ENCODE measurements around the gene IER5L. TPM values are rescaled to one million over a fixed set of nuclear protein-coding genes. Genes with fewer than 3 reads are reported as not detected.

IER5L gene
- total RNA-seq, 2 donors from 2014 or later, result 6.8 to 8.1 TPM

DNA sequence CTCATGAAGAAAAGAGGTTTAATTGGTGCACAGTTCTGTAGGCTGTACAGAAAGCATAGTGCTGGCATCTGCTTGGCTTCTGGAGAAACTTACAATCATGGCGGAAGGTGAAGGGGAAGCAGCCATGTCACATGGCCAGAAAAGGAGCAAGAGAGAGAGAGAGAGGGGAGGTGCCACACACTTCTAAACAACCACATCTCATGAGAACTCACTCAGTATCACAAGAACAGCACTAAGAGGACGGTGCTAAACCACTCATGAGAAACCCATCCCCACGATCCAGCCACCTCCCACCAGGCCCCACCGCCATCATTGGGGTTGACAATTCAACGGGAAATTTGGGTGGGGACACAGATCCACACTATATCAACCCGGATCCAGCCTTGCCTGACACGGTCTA lies 28.8 kb upstream of the IER5L start:
- Histone ChIP-seq H3K27ac (ENCODE audit: low read depth, low read length) (no peak overlapping the region), H3K9me3 (ENCODE audit: control insufficient read depth, low read length) (no peaks in the 10 kb centered on the region), H3K4me1 (ENCODE audit: control insufficient read depth, insufficient read depth, low read length) (no peaks in the 10 kb centered on the region), H3K9ac (ENCODE audit: extremely low read depth, low read length, poor library complexity, severe bottlenecking) (no peak overlapping the region), H3K36me3 (ENCODE audit: control insufficient read depth, insufficient read depth, low read length) (no peaks in the 10 kb centered on the region), H3K4me3 (ENCODE audit: low read length) (no peak overlapping the region), H3K27me3 (ENCODE audit: control insufficient read depth, insufficient read depth, low read length, poor library complexity, severe bottlenecking) (no peaks in the 10 kb centered on the region)
- WGBS, 2 experiments (ENCODE audit: insufficient coverage in 1 of 2, insufficient read length in 1 of 2), result 80 to 84% methylated on average over 4 to 7 of the region's 7 CpGs
- Mint-ChIP-seq H3K4me1 (peaks cover 21% of the 10 kb centered on the region), H3K27me3 (ENCODE audit: insufficient read depth) (peaks cover 6% of the 10 kb centered on the region), H3K4me3 (no peak overlapping the region), H3K36me3 (ENCODE audit: low read depth) (no peaks in the 10 kb centered on the region), H3K9me3 (no peaks in the 10 kb centered on the region), H3K27ac (no peak overlapping the region)
- TF ChIP-seq, protein P1, sequence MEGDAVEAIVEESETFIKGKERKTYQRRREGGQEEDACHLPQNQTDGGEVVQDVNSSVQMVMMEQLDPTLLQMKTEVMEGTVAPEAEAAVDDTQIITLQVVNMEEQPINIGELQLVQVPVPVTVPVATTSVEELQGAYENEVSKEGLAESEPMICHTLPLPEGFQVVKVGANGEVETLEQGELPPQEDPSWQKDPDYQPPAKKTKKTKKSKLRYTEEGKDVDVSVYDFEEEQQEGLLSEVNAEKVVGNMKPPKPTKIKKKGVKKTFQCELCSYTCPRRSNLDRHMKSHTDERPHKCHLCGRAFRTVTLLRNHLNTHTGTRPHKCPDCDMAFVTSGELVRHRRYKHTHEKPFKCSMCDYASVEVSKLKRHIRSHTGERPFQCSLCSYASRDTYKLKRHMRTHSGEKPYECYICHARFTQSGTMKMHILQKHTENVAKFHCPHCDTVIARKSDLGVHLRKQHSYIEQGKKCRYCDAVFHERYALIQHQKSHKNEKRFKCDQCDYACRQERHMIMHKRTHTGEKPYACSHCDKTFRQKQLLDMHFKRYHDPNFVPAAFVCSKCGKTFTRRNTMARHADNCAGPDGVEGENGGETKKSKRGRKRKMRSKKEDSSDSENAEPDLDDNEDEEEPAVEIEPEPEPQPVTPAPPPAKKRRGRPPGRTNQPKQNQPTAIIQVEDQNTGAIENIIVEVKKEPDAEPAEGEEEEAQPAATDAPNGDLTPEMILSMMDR (conservative IDR thresholded peaks at IDR 0.05), result no peak
- DNase-seq, result no peak

DNA sequence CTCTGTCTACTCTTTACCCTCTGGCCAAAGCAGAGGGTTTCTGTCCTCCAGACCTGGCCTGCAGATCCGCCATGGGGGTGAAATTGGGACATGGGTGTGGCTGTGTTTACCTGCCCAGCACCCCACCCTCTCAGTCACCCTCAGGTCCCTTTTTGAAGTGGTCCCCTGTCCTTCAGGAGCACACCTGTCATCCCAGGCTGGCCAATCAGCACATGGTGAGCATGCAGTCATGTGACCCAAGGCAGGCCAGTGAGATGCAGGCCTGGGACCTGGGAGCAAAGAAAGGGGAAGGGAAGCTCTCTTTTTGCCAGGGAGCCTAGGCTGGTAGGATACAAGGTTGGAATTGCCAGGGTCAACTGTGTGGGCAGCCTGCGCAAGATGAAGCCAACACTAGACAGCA lies 28.3 kb upstream of the IER5L start:
- Histone ChIP-seq H3K9me3 (ENCODE audit: control insufficient read depth, low read length) (no peaks in the 10 kb centered on the region), H3K36me3 (ENCODE audit: control insufficient read depth, insufficient read depth, low read length) (no peaks in the 10 kb centered on the region), H3K27me3 (ENCODE audit: control insufficient read depth, insufficient read depth, low read length, poor library complexity, severe bottlenecking) (no peaks in the 10 kb centered on the region), H3K4me3 (ENCODE audit: low read length) (no peak overlapping the region), H3K9ac (ENCODE audit: extremely low read depth, low read length, poor library complexity, severe bottlenecking) (no peak overlapping the region), H3K4me1 (ENCODE audit: control insufficient read depth, insufficient read depth, low read length) (no peaks in the 10 kb centered on the region), H3K27ac (ENCODE audit: low read depth, low read length) (no peak overlapping the region)
- TF ChIP-seq, protein P1 (conservative IDR thresholded peaks at IDR 0.05), result no peak
- Mint-ChIP-seq H3K4me1 (peaks cover 18% of the 10 kb centered on the region), H3K4me3 (no peak overlapping the region), H3K9me3 (no peaks in the 10 kb centered on the region), H3K36me3 (ENCODE audit: low read depth) (no peaks in the 10 kb centered on the region), H3K27me3 (ENCODE audit: insufficient read depth) (peaks cover 6% of the 10 kb centered on the region), H3K27ac (no peak overlapping the region)
- no peak for DNase-seq
- WGBS, 2 experiments (ENCODE audit: insufficient coverage in 1 of 2, insufficient read length in 1 of 2), result 63 to 86% methylated on average over 1 to 2 of the region's 2 CpGs

DNA sequence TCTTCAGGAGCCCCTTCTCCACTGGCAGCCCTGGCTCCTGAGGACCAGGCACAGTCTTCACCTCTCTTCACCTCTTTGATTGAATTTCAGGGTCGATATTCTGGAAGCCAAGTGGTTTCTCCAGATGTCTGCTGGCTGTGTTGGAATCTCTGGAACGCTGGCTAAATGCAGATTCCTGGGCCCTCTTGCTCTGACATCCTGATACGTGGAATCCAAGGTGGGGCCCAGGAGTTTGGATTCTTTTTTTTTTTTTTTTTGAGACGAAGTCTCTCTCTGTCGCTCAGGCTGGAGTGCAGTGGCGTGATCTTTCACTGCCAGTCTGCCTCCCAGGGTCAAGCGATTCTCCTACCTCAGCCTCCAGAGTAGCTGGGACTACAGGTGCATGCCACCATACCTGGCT lies 26.8 kb upstream of the IER5L start:
- Histone ChIP-seq H3K9ac (ENCODE audit: extremely low read depth, low read length, poor library complexity, severe bottlenecking) (no peak overlapping the region), H3K4me1 (ENCODE audit: control insufficient read depth, insufficient read depth, low read length) (no peaks in the 10 kb centered on the region), H3K36me3 (ENCODE audit: control insufficient read depth, insufficient read depth, low read length) (no peaks in the 10 kb centered on the region), H3K27me3 (ENCODE audit: control insufficient read depth, insufficient read depth, low read length, poor library complexity, severe bottlenecking) (no peaks in the 10 kb centered on the region), H3K9me3 (ENCODE audit: control insufficient read depth, low read length) (no peaks in the 10 kb centered on the region), H3K27ac (ENCODE audit: low read depth, low read length) (no peak overlapping the region), H3K4me3 (ENCODE audit: low read length) (no peak overlapping the region)
- H3K27me3 Mint-ChIP-seq (ENCODE audit: insufficient read depth), result peaks cover 7% of the 10 kb centered on the region
- 87 to 88% methylated on average over 4 to 7 of the region's 7 CpGs for WGBS, 2 experiments (ENCODE audit: insufficient coverage in 1 of 2, insufficient read length in 1 of 2)
- DNase-seq, result no peak
- TF ChIP-seq, protein P1 (conservative IDR thresholded peaks at IDR 0.05), result no peak
- H3K27ac Mint-ChIP-seq, result no peak overlapping the region
- no peaks in the 10 kb centered on the region for H3K36me3 Mint-ChIP-seq (ENCODE audit: low read depth)
- H3K4me1 Mint-ChIP-seq, result peaks cover 16% of the 10 kb centered on the region
- no peaks in the 10 kb centered on the region for H3K9me3 Mint-ChIP-seq
- no peak overlapping the region for H3K4me3 Mint-ChIP-seq

All from endodermal cell (in vitro differentiated cells).